RWPE2 (cell line): ENCODE results near the gene CEP164.

Source experiments
- ATAC-seq: fragments of 200-7000 bp; cut with Tn5 transposase; 3 replicates; pipeline ENCODE4 v1.9.1; 2021; ENCODE audit warnings: low read depth
- DNase-seq: peaks from one replicate; pipeline ENCODE4 v3.0.0-alpha.2; 2020; ENCODE audit warnings: low spot score
- H3K27ac ChIP-seq: fragments of 450-650 bp; 2 replicates; pipeline ENCODE4 v1.5.1; 2017; ENCODE audit warnings: mild to moderate bottlenecking; ENCODE audit not compliant: poor library complexity, severe bottlenecking
- H3K27me3 ChIP-seq: fragments of 250-450 bp; sonication (Bioruptor Pico); 2 replicates; pipeline ENCODE4 v1.5.1; 2021; ENCODE audit warnings: mild to moderate bottlenecking, moderate library complexity; ENCODE audit not compliant: insufficient read depth, poor library complexity, severe bottlenecking
- H3K36me3 ChIP-seq: fragments of 250-450 bp; sonication (Bioruptor Pico); 2 replicates; pipeline ENCODE4 v1.5.1; 2020; ENCODE audit warnings: low read depth, mild to moderate bottlenecking, moderate library complexity
- H3K4me1 ChIP-seq: fragments of 250-450 bp; sonication (Bioruptor Pico); 2 replicates; pipeline ENCODE4 v1.5.1; 2021; ENCODE audit warnings: mild to moderate bottlenecking, moderate library complexity; ENCODE audit not compliant: insufficient read depth, poor library complexity, severe bottlenecking
- H3K4me3 ChIP-seq: fragments of 250-450 bp; sonication (Bioruptor Pico); 2 replicates; pipeline ENCODE4 v1.5.1; 2021; ENCODE audit warnings: mild to moderate bottlenecking, moderate library complexity; ENCODE audit not compliant: severe bottlenecking
- H3K9me3 ChIP-seq: fragments of 250-450 bp; sonication (Bioruptor Pico); 2 replicates; pipeline ENCODE4 v1.5.1; 2021; ENCODE audit warnings: mild to moderate bottlenecking, moderate library complexity; ENCODE audit not compliant: severe bottlenecking
- CTCF ChIP-seq: fragments of 450-650 bp; IDR thresholded peaks from one replicate; pipeline ENCODE4 v1.5.1; 2017; ENCODE audit warnings: mild to moderate bottlenecking, moderate library complexity; ENCODE audit not compliant: poor library complexity, severe bottlenecking

Gene CEP164

GRCh38 chr11:117409511-117409910 lies 81.9 kb downstream of the CEP164 start:
- Histone ChIP-seq H3K9me3 (peaks cover 5% of the 10 kb centered on the region), H3K36me3 (peaks cover 26% of the 10 kb centered on the region), H3K4me3 (no peak overlapping the region), H3K27me3 (no peaks in the 10 kb centered on the region), H3K27ac (no peak overlapping the region), H3K4me1 (no peaks in the 10 kb centered on the region)
- ATAC-seq (no peak), DNase-seq (no peak)
- TF ChIP-seq CTCF: no peak

- no peaks in the 10 kb centered on the region for H3K4me1 ChIP-seq
- no peak for DNase-seq
- no peak overlapping the region for H3K4me3 ChIP-seq
- H3K27me3 ChIP-seq: no peaks in the 10 kb centered on the region
- no peak for TF ChIP-seq CTCF
- H3K9me3 ChIP-seq: peaks cover 5% of the 10 kb centered on the region
- ATAC-seq: no peak
- peaks cover 18% of the 10 kb centered on the region for H3K36me3 ChIP-seq
- H3K27ac ChIP-seq: no peak overlapping the region
These were observed 82.6 kb downstream of the CEP164 start for GRCh38 chr11:117410238-117410637.

GRCh38 chr11:117410861-117411710 lies 83.4 kb downstream of the CEP164 start:
- no peak for DNase-seq
- H3K9me3 ChIP-seq: no peaks in the 10 kb centered on the region
- TF ChIP-seq CTCF: no peak
- ATAC-seq: no peak
- H3K27ac ChIP-seq: no peak overlapping the region
- no peaks in the 10 kb centered on the region for H3K27me3 ChIP-seq
- H3K4me3 ChIP-seq: no peak overlapping the region
- H3K4me1 ChIP-seq: no peaks in the 10 kb centered on the region
- H3K36me3 ChIP-seq: peaks cover 10% of the 10 kb centered on the region

- no peak for DNase-seq
- Histone ChIP-seq H3K27me3 (no peaks in the 10 kb centered on the region), H3K4me3 (no peak overlapping the region), H3K4me1 (no peaks in the 10 kb centered on the region), H3K36me3 (0 out of 2 replicates have a peak, but pooled peaks cover 3% of the 10 kb centered on the region), H3K27ac (no peak overlapping the region), H3K9me3 (no peaks in the 10 kb centered on the region)
- no peak for ATAC-seq
- TF ChIP-seq CTCF: no peak
These were observed 84.1 kb downstream of the CEP164 start for GRCh38 chr11:117411736-117412135.

GRCh38 chr11:117412176-117412575 lies 84.5 kb downstream of the CEP164 start:
- TF ChIP-seq CTCF: no peak
- no peaks in the 10 kb centered on the region for H3K9me3 ChIP-seq
- 0 out of 2 replicates have a peak, but pooled peaks cover 3% of the 10 kb centered on the region for H3K36me3 ChIP-seq

More at GRCh38 chr11:117412176-117412575, 84.5 kb downstream of the CEP164 start:
- DNase-seq (no peak), ATAC-seq (no peak)
- Histone ChIP-seq H3K4me1 (no peaks in the 10 kb centered on the region), H3K4me3 (no peak overlapping the region), H3K27ac (no peak overlapping the region), H3K27me3 (no peaks in the 10 kb centered on the region)
